Transverse colon (tissue), 3 donors: Measurements from ENCODE around the gene ADCY2.

Source experiments
- EP300 ChIP-seq: sonication (generic); formaldehyde crosslinking; IDR thresholded peaks from one replicate; pipeline ENCODE4 v1.6.1; 2017; ENCODE audit warnings: antibody characterized with exemption, low read depth
- POLR2AphosphoS5 ChIP-seq, 3 donors: sonication (generic); formaldehyde crosslinking; IDR thresholded peaks; one replicate each; pipeline ENCODE4 v1.6.1; 2016; ENCODE audit warnings: antibody characterized with exemption in 3 of 3

GRCh38 chr5:7515284-7515914 lies 119.5 kb downstream of the ADCY2 start:
- TF ChIP-seq EP300: no peak
- no peak for TF ChIP-seq POLR2AphosphoS5 (IDR thresholded peaks at IDR 0.05)
